MCF 10A (cell line): ENCODE data around the gene GNAI2. TPM values are rescaled to one million over a fixed set of nuclear protein-coding genes. Genes with fewer than 3 reads are reported as not detected.
A peak's percentile ranks its signal among the peaks of the same experiment; 100 is the strongest.

Source experiments
- BruUV-seq: library from RNA; stranded (reverse); fragments of 400-500 nt; replicated peaks from 2 replicates; lab custom pipeline; 2021; lab: Mats Ljungman, UMichigan
- CTCF ChIA-PET: fragments of 300-600 bp; sonication (Branson Sonifier 250); formaldehyde crosslinking; extraction: SDS; loops from one replicate; lab custom pipeline; 2021; ENCODE audit warnings: antibody characterized with exemption, inconsistent platforms; lab: Yijun Ruan, JAX
- POLR2A ChIA-PET: fragments of 300-600, 350-650 bp; sonication (Branson Sonifier 250); formaldehyde crosslinking; extraction: SDS; loops from one replicate; lab custom pipeline; 2020; ENCODE audit warnings: antibody characterized with exemption, inconsistent platforms; lab: Yijun Ruan, JAX
- DNase-seq: peaks from one replicate; pipeline ENCODE4 v3.0.0-alpha.2; 2018; ENCODE audit not compliant: unreplicated experiment
- H3K27ac Mint-ChIP-seq: one replicate; pipeline ENCODE4 v1.8.0; 2022; ENCODE audit warnings: mild to moderate bottlenecking, low read depth, mixed read lengths; ENCODE audit not compliant: unreplicated experiment
- H3K27me3 Mint-ChIP-seq: one replicate; pipeline ENCODE4 v1.8.0; 2022; ENCODE audit warnings: mixed read lengths; ENCODE audit not compliant: insufficient read depth, unreplicated experiment
- H3K36me3 Mint-ChIP-seq: one replicate; pipeline ENCODE4 v1.8.0; 2022; ENCODE audit warnings: mild to moderate bottlenecking, moderate library complexity, mixed read lengths; ENCODE audit not compliant: insufficient read depth, unreplicated experiment
- H3K4me1 Mint-ChIP-seq: one replicate; pipeline ENCODE4 v1.8.0; 2022; ENCODE audit warnings: mixed read lengths; ENCODE audit not compliant: insufficient read depth, unreplicated experiment
- H3K4me3 Mint-ChIP-seq: one replicate; pipeline ENCODE4 v1.8.0; 2022; ENCODE audit warnings: mild to moderate bottlenecking, moderate library complexity, mixed read lengths; ENCODE audit not compliant: unreplicated experiment
- H3K9me3 Mint-ChIP-seq: one replicate; pipeline ENCODE4 v1.8.0; 2022; ENCODE audit warnings: mixed read lengths; ENCODE audit not compliant: unreplicated experiment
- CTCF ChIP-seq: fragments of 200-600 bp; IDR thresholded peaks from one replicate; pipeline ENCODE4 v1.8.0; 2022; ENCODE audit warnings: antibody characterized with exemption, mild to moderate bottlenecking; ENCODE audit not compliant: unreplicated experiment
- intact Hi-C: fragments of 100-400 bp; cut with micrococcal nuclease; formaldehyde crosslinking; loops from 2 replicates; pipeline ENCODE4 v1.14.1; 2022
- total RNA-seq: library from RNA; stranded (reverse); gene quantifications from 2 replicates; pipeline ENCODE4 v1.2.3, GENCODE V29; 2022

GNAI2 gene
- total RNA-seq, 1 experiment from 2014 or later, result 123 TPM

- intact Hi-C loops, result no loop called here
- POLR2A ChIA-PET, result interaction anchor here (0.9 kb wide), 2 partner anchors 9 to 36 kb away, joined by 3 to 4 read pairs; partner anchors contain the start of genes HYAL3 and NAA80
- TF ChIP-seq CTCF, result no peak
- Mint-ChIP-seq H3K27ac (no peak overlapping the region), H3K9me3 (no peaks in the 10 kb centered on the region), H3K36me3 (peaks cover 46% of the 10 kb centered on the region), H3K4me1 (peaks cover 14% of the 10 kb centered on the region), H3K27me3 (no peaks in the 10 kb centered on the region), H3K4me3 (peak overlapping the region; percentile 16)
- DNase-seq, result no peak
- CTCF ChIA-PET, result interaction anchor here (0.6 to 6.2 kb wide), 5 partner anchors 11 to 426 kb away, joined by 4 to 38 read pairs (median 6); partner anchors contain the start of genes GNAT1, HYAL2 and LSMEM2
- no TSS peak for BruUV-seq
Observed at GRCh38 chr3:50290161-50290641, 54.2 kb downstream of the GNAI2 start.

DNA sequence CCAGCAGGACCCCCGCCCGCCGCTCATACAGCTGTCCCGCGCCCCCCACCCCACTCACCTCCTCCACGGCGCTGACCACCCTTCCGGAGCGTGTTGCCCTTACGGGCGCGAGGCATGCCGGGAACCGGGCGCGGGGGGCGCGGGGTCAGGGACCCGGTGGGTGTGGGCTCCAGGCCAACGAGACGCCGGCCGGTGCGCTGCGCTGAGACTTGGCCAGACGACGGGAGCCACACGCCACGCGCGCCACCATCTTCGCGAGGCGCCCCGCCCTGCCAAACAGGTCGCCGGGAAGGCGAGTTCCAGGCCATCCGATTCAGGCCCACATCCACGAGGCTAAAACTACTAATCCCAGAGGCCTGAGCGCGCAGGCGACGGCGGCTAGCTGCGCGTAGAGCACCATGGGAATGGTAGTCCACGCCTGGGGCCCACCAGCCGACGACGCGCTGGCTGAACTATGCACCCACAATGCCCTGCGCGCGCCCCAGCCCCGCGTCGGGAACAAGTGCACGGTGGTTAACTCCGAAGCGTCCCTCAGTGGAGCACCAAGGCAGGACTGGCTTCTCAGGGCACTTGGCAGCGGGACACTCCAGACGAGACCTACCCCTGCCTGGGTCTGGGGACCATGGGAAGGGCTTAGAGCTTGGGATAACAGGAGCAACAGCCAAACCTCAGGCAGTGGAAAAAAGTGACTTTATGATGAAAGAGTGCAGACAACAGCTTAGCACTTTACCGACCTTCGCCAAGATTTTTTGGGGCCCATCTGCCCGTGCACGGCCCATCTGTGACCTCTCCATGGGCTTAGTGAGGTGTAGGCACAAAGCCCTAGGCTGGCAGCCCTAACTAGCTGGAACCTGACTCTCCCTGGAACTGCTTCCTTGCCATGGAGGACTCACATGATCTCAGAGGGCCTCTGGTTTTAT, 56.4 kb downstream of the GNAI2 start, which contains the start of gene IFRD2:
TSS of gene IFRD2 (minus strand) at position 271 of the 920 bp plus-strand sequence. CDS start at position 116, 155 bp downstream.
- Mint-ChIP-seq H3K36me3 (peaks cover 27% of the 10 kb centered on the region), H3K9me3 (no peaks in the 10 kb centered on the region), H3K4me1 (peaks cover 14% of the 10 kb centered on the region), H3K27me3 (no peaks in the 10 kb centered on the region), H3K27ac (peak within 1 kb of the TSS; percentile 93), H3K4me3 (peak within 1 kb of the TSS; percentile 96)
- DNase-seq, result peak; percentile 97
- intact Hi-C loops, result no loop called here
- no peak for TF ChIP-seq CTCF
- TSS peak; percentile 77 for BruUV-seq
- ChIA-PET CTCF (interaction anchor here (0.7 to 6.2 kb wide), 6 partner anchors 8 to 100 kb away, joined by 3 to 38 read pairs (median 4); partner anchors contain the start of gene HYAL2), POLR2A (interaction anchor here (0.6 to 2.9 kb wide), 28 partner anchors 9 to 1380 kb away, joined by 3 to 22 read pairs (median 4); partner anchors contain the start of genes CYB561D2, GNAI2, HYAL2 and KLHDC8B)

- Mint-ChIP-seq H3K36me3 (peaks cover 21% of the 10 kb centered on the region), H3K4me3 (peak overlapping the region; percentile 96), H3K27me3 (no peaks in the 10 kb centered on the region), H3K9me3 (no peaks in the 10 kb centered on the region), H3K27ac (peak overlapping the region; percentile 93), H3K4me1 (peaks cover 19% of the 10 kb centered on the region)
- ChIA-PET CTCF (interaction anchor here (0.8 to 6.2 kb wide), 3 partner anchors 9 to 46 kb away, joined by 4 to 38 read pairs (median 5); partner anchors contain the start of gene HYAL2), POLR2A (interaction anchor here (0.7 to 2.9 kb wide), 12 partner anchors 10 to 57 kb away, joined by 3 to 22 read pairs (median 12); partner anchors contain the start of genes GNAI2, HYAL2, LSMEM2 and TUSC2)
- intact Hi-C loops, result no loop called here
- DNase-seq, result no peak
- no TSS peak for BruUV-seq
- TF ChIP-seq CTCF, result no peak
Observed at GRCh38 chr3:50293079-50293801, 57.2 kb downstream of the GNAI2 start.
